Endodermal cell (in vitro differentiated cells): ENCODE results near the gene PLA2G4D. TPM values are rescaled to one million over a fixed set of nuclear protein-coding genes. Genes with fewer than 3 reads are reported as not detected.

Experiments
- DNase-seq: peaks from one replicate; pipeline ENCODE4 v3.0.0-alpha.2; 2017
- H3K27ac ChIP-seq: 2 replicates; pipeline ENCODE4 v1.5.1; 2013; ENCODE audit warnings: mild to moderate bottlenecking, low read depth, low read length, moderate library complexity
- H3K27me3 ChIP-seq: 2 replicates; pipeline ENCODE4 v1.6.1; 2013; ENCODE audit warnings: mild to moderate bottlenecking, low read length, moderate library complexity; ENCODE audit not compliant: insufficient read depth, control insufficient read depth, poor library complexity, severe bottlenecking
- H3K36me3 ChIP-seq: 2 replicates; pipeline ENCODE4 v1.7.0; 2013; ENCODE audit warnings: mild to moderate bottlenecking, low read length, moderate library complexity; ENCODE audit not compliant: control insufficient read depth, insufficient read depth
- H3K4me1 ChIP-seq: one replicate; pipeline ENCODE4 v1.7.0; 2013; ENCODE audit warnings: low read length; ENCODE audit not compliant: control insufficient read depth, insufficient read depth
- H3K4me3 ChIP-seq: 2 replicates; pipeline ENCODE4 v1.5.1; 2013; ENCODE audit warnings: mild to moderate bottlenecking, low read length, moderate library complexity
- H3K9ac ChIP-seq: 2 replicates; pipeline ENCODE4 v1.6.1; 2013; ENCODE audit warnings: mild to moderate bottlenecking, low read length, moderate library complexity; ENCODE audit not compliant: poor library complexity, severe bottlenecking; ENCODE audit errors: extremely low read depth
- H3K9me3 ChIP-seq: 2 replicates; pipeline ENCODE4 v1.6.1; 2013; ENCODE audit warnings: mild to moderate bottlenecking, low read length, moderate library complexity; ENCODE audit not compliant: control insufficient read depth
- H3K27ac Mint-ChIP-seq: 2 replicates; pipeline ENCODE4 v1.8.0; 2020; ENCODE audit warnings: mixed read lengths
- H3K27me3 Mint-ChIP-seq: 2 replicates; pipeline ENCODE4 v1.8.0; 2021; ENCODE audit warnings: mild to moderate bottlenecking, mixed read lengths; ENCODE audit not compliant: insufficient read depth
- H3K36me3 Mint-ChIP-seq: 2 replicates; pipeline ENCODE4 v1.8.0; 2020; ENCODE audit warnings: low read depth, mixed read lengths
- H3K4me1 Mint-ChIP-seq: 2 replicates; pipeline ENCODE4 v1.8.0; 2020; ENCODE audit warnings: mixed read lengths
- H3K4me3 Mint-ChIP-seq: 2 replicates; pipeline ENCODE4 v1.8.0; 2020; ENCODE audit warnings: mild to moderate bottlenecking, moderate library complexity, mixed read lengths
- H3K9me3 Mint-ChIP-seq: 2 replicates; pipeline ENCODE4 v1.8.0; 2020; ENCODE audit warnings: mild to moderate bottlenecking, mixed read lengths
- CTCF ChIP-seq: fragments of 200-600 bp; sonication (generic); conservative IDR thresholded peaks from 2 replicates; pipeline ENCODE4 v1.5.0; 2021; ENCODE audit warnings: antibody characterized with exemption, mild to moderate bottlenecking
- WGBS, 2 experiments: methylation state at CpG; one replicate each; pipeline versions ENCODE4 v1.1.5 to v1.1.7; 2013; ENCODE audit warnings: missing lambda C conversion rate in 2 of 2, mixed read lengths in 1 of 2; ENCODE audit not compliant: insufficient coverage in 1 of 2, insufficient read length in 1 of 2; 5-methylcytosine and 5-hydroxymethylcytosine counted together
- total RNA-seq, 2 donors: library from RNA; stranded (reverse); fragmentation: NEBNext Ultra II Directional in 1 of 2; extraction: Animal tissue kit (Norgen Biotek cat#: 25700) in 1 of 2; gene quantifications; 2 replicates in 1 of 2; 3 replicates in 1 of 2; pipeline ENCODE4 v1.2.1, GENCODE V29; 2021

PLA2G4D gene
- total RNA-seq, 2 donors from 2014 or later = not detected

- peaks cover 6% of the 10 kb centered on the region for H3K4me1 Mint-ChIP-seq
- H3K27ac Mint-ChIP-seq = no peak overlapping the region
- no peaks in the 10 kb centered on the region for H3K9me3 ChIP-seq
- WGBS, 2 experiments = 92 to 93% methylated on average over 10 to 12 of the region's 12 CpGs
- no peaks in the 10 kb centered on the region for H3K9me3 Mint-ChIP-seq
- H3K36me3 ChIP-seq = no peaks in the 10 kb centered on the region
- no peak for DNase-seq
- no peak overlapping the region for H3K4me3 ChIP-seq
- H3K9ac ChIP-seq = no peak overlapping the region
- H3K36me3 Mint-ChIP-seq = no peaks in the 10 kb centered on the region
- H3K4me3 Mint-ChIP-seq = no peak overlapping the region
- H3K27me3 Mint-ChIP-seq = no peaks in the 10 kb centered on the region
- no peak overlapping the region for H3K27ac ChIP-seq
- TF ChIP-seq CTCF = no peak
- no peaks in the 10 kb centered on the region for H3K27me3 ChIP-seq
- H3K4me1 ChIP-seq = peaks cover 2% of the 10 kb centered on the region
Measured at GRCh38 chr15:42063122-42063848, 31.1 kb downstream of the PLA2G4D start.

- no peaks in the 10 kb centered on the region for H3K36me3 Mint-ChIP-seq
- Histone ChIP-seq H3K27ac (no peak overlapping the region), H3K9me3 (no peaks in the 10 kb centered on the region), H3K4me3 (no peak overlapping the region), H3K27me3 (no peaks in the 10 kb centered on the region), H3K9ac (no peak overlapping the region), H3K4me1 (peaks cover 2% of the 10 kb centered on the region), H3K36me3 (no peaks in the 10 kb centered on the region)
- no peak for DNase-seq
- WGBS, 2 experiments = 89 to 92% methylated on average over 6 to 9 of the region's 9 CpGs
- peaks cover 6% of the 10 kb centered on the region for H3K27me3 Mint-ChIP-seq
- H3K4me1 Mint-ChIP-seq = peaks cover 6% of the 10 kb centered on the region
- no peaks in the 10 kb centered on the region for H3K9me3 Mint-ChIP-seq
- H3K4me3 Mint-ChIP-seq = no peak overlapping the region
- no peak for TF ChIP-seq CTCF
- H3K27ac Mint-ChIP-seq = no peak overlapping the region
Measured at GRCh38 chr15:42062284-42062806, 32.0 kb downstream of the PLA2G4D start.

GRCh38 chr15:42060797-42061196 lies 33.6 kb downstream of the PLA2G4D start:
- Mint-ChIP-seq H3K4me3 (no peak overlapping the region), H3K27me3 (peaks cover 14% of the 10 kb centered on the region), H3K36me3 (no peaks in the 10 kb centered on the region), H3K27ac (no peak overlapping the region), H3K9me3 (no peaks in the 10 kb centered on the region), H3K4me1 (peaks cover 3% of the 10 kb centered on the region)
- H3K9me3 ChIP-seq = no peaks in the 10 kb centered on the region
- no peak overlapping the region for H3K4me3 ChIP-seq
- no peak overlapping the region for H3K27ac ChIP-seq
- H3K27me3 ChIP-seq = no peaks in the 10 kb centered on the region
- peaks cover 3% of the 10 kb centered on the region for H3K4me1 ChIP-seq
- 94 to 95% methylated on average over 4 to 5 of the region's 5 CpGs for WGBS, 2 experiments
- no peak overlapping the region for H3K9ac ChIP-seq
- TF ChIP-seq CTCF = no peak
- no peaks in the 10 kb centered on the region for H3K36me3 ChIP-seq
- DNase-seq = no peak
